IMR-90 (cell line): Measurements from ENCODE around the gene AMBRA1. TPM values are rescaled to one million over a fixed set of nuclear protein-coding genes. Genes with fewer than 3 reads are reported as not detected.
A peak's percentile ranks its signal among the peaks of the same experiment; 100 is the strongest.

Source experiments
- ATAC-seq: fragments of 200-7000 bp; cut with Tn5 transposase; 2 replicates; pipeline ENCODE4 v1.9.1; 2020; ENCODE audit warnings: low read depth, mild to moderate bottlenecking, moderate library complexity
- BruUV-seq: library from RNA; stranded (reverse); fragments of 400-500 nt; replicated peaks from 2 replicates; lab custom pipeline; 2021; lab: Mats Ljungman, UMichigan
- CTCF ChIA-PET: fragments of 300-600 bp; formaldehyde crosslinking; extraction: SDS; loops from one replicate; lab custom pipeline; 2021; ENCODE audit warnings: antibody characterized with exemption; lab: Yijun Ruan, JAX
- POLR2A ChIA-PET: fragments of 300-600 bp; sonication (Branson Sonifier 250); formaldehyde crosslinking; loops from one replicate; lab custom pipeline; 2022; ENCODE audit warnings: antibody characterized with exemption; ENCODE audit not compliant: unreplicated experiment; lab: Charles Lee
- DNase-seq: peaks from one replicate; pipeline ENCODE4 v3.0.0; 2013
- H2AFZ ChIP-seq: replicated peaks from 2 replicates; pipeline ENCODE3; 2013; ENCODE audit warnings: low read length, mild to moderate bottlenecking; ENCODE audit not compliant: poor library complexity
- H2AK5ac ChIP-seq: 2 replicates; pipeline ENCODE4 v1.6.1; 2013; ENCODE audit warnings: low read depth, low read length, inconsistent platforms
- H2AK9ac ChIP-seq: replicated peaks from 2 replicates; pipeline ENCODE3; 2013; ENCODE audit warnings: mild to moderate bottlenecking, low read depth, low read length, moderate library complexity; ENCODE audit not compliant: poor library complexity
- H2BK120ac ChIP-seq: 2 replicates; pipeline ENCODE4 v1.6.1; 2013; ENCODE audit warnings: low read depth, low read length, inconsistent platforms
- H2BK15ac ChIP-seq: 3 replicates; pipeline ENCODE4 v1.6.1; 2013; ENCODE audit warnings: low read depth, low read length, inconsistent platforms
- H2BK20ac ChIP-seq: 2 replicates; pipeline ENCODE4 v1.6.1; 2013; ENCODE audit warnings: low read depth, mild to moderate bottlenecking, inconsistent platforms, low read length, moderate library complexity
- H2BK5ac ChIP-seq: 2 replicates; pipeline ENCODE4 v1.6.1; 2013; ENCODE audit warnings: mild to moderate bottlenecking, low read depth, low read length, inconsistent platforms; ENCODE audit not compliant: poor library complexity, severe bottlenecking
- H3K14ac ChIP-seq: replicated peaks from 2 replicates; pipeline ENCODE4 v1.6.1; 2013; ENCODE audit warnings: low read depth, low read length, inconsistent platforms
- H3K18ac ChIP-seq: 2 replicates; pipeline ENCODE4 v1.6.1; 2013; ENCODE audit warnings: low read depth, low read length, control low read depth
- H3K23ac ChIP-seq: 2 replicates; pipeline ENCODE4 v1.6.1; 2013; ENCODE audit warnings: low read depth, low read length, inconsistent platforms
- H3K27ac ChIP-seq: 2 replicates; pipeline ENCODE4 v1.5.1; 2013; ENCODE audit warnings: mild to moderate bottlenecking, control low read depth, low read length; ENCODE audit not compliant: insufficient read depth
- H3K27me3 ChIP-seq: 2 replicates; pipeline ENCODE4 v1.6.1; 2013; ENCODE audit warnings: low read length; ENCODE audit not compliant: control insufficient read depth, insufficient read depth
- H3K36me3 ChIP-seq: 2 replicates; pipeline ENCODE4 v1.6.1; 2013; ENCODE audit warnings: low read length, mixed read lengths; ENCODE audit not compliant: control insufficient read depth, insufficient read depth
- H3K4ac ChIP-seq: 2 replicates; pipeline ENCODE4 v1.6.1; 2013; ENCODE audit warnings: low read depth, low read length, inconsistent platforms
- H3K4me1 ChIP-seq: 2 replicates; pipeline ENCODE4 v1.6.1; 2013; ENCODE audit warnings: low read length, mixed read lengths; ENCODE audit not compliant: control insufficient read depth, insufficient read depth
- H3K4me2 ChIP-seq: 2 replicates; pipeline ENCODE4 v1.6.1; 2013; ENCODE audit warnings: low read depth, mild to moderate bottlenecking, control low read depth, low read length, moderate library complexity
- H3K4me3 ChIP-seq: 2 replicates; pipeline ENCODE4 v1.5.1; 2013; ENCODE audit warnings: low read depth, mild to moderate bottlenecking, control low read depth, low read length, moderate library complexity; ENCODE audit not compliant: insufficient read depth
- H3K56ac ChIP-seq: 2 replicates; pipeline ENCODE4 v1.6.1; 2013; ENCODE audit warnings: low read length, inconsistent platforms; ENCODE audit not compliant: insufficient read depth; ENCODE audit errors: extremely low read depth
- H3K79me1 ChIP-seq, 2 experiments: 2 replicates each; pipeline ENCODE4 v1.6.1; 2013; ENCODE audit warnings: low read length in 2 of 2, inconsistent platforms in 1 of 2, low read depth in 1 of 2
- H3K9ac ChIP-seq: 2 replicates; pipeline ENCODE4 v1.6.1; 2013; ENCODE audit warnings: low read depth, low read length, control low read depth
- H3K9me1 ChIP-seq: 2 replicates; pipeline ENCODE4 v1.6.1; 2013; ENCODE audit warnings: low read length, inconsistent platforms; ENCODE audit not compliant: insufficient read depth
- H3K9me3 ChIP-seq: 2 replicates; pipeline ENCODE4 v1.6.1; 2013; ENCODE audit warnings: low read length; ENCODE audit not compliant: control insufficient read depth, insufficient read depth
- H4K20me1 ChIP-seq: 2 replicates; pipeline ENCODE4 v1.6.1; 2013; ENCODE audit warnings: low read length, inconsistent platforms; ENCODE audit not compliant: insufficient read depth
- H4K5ac ChIP-seq: 2 replicates; pipeline ENCODE4 v1.6.1; 2013; ENCODE audit warnings: mild to moderate bottlenecking, low read depth, low read length, control low read depth
- H4K8ac ChIP-seq, 2 experiments: 2 replicates each; pipeline ENCODE4 v1.6.1; 2013; ENCODE audit warnings: low read depth in 2 of 2, low read length in 2 of 2, control low read depth in 1 of 2, inconsistent platforms in 1 of 2
- H4K91ac ChIP-seq: 2 replicates; pipeline ENCODE4 v1.6.1; 2013; ENCODE audit warnings: low read depth, low read length, inconsistent platforms; ENCODE audit not compliant: insufficient read depth
- BHLHE40 ChIP-seq: fragments of 150-350 bp; IDR thresholded peaks from 2 replicates; pipeline ENCODE4 v1.6.1; 2016; ENCODE audit warnings: mild to moderate bottlenecking, low read depth, low read length
- CEBPB ChIP-seq: IDR thresholded peaks from 2 replicates; pipeline ENCODE4 v1.6.1; 2012; ENCODE audit warnings: low read depth, low read length, improper control_type of control experiment
- CHD1 ChIP-seq: IDR thresholded peaks from 2 replicates; pipeline ENCODE4 v1.6.1; 2012; ENCODE audit warnings: low read depth, low read length, improper control_type of control experiment
- FOS ChIP-seq: fragments of 150-350 bp; IDR thresholded peaks from 2 replicates; pipeline ENCODE4 v1.6.1; 2016; ENCODE audit warnings: low read depth, low read length
- MAFK ChIP-seq: IDR thresholded peaks from 2 replicates; pipeline ENCODE4 v1.6.1; 2012; ENCODE audit warnings: low read depth, low read length, improper control_type of control experiment
- MAZ ChIP-seq: IDR thresholded peaks from 2 replicates; pipeline ENCODE4 v1.6.1; 2012; ENCODE audit warnings: low read depth, mild to moderate bottlenecking, low read length, improper control_type of control experiment, moderate library complexity, borderline replicate concordance
- MXI1 ChIP-seq: IDR thresholded peaks from 2 replicates; pipeline ENCODE4 v1.6.1; 2012; ENCODE audit warnings: low read depth, mild to moderate bottlenecking, low read length, moderate library complexity, borderline replicate concordance
- POLR2A ChIP-seq: IDR thresholded peaks from 2 replicates; pipeline ENCODE4 v1.6.1; 2012; ENCODE audit warnings: mild to moderate bottlenecking, low read depth, low read length
- RAD21 ChIP-seq: IDR thresholded peaks from 2 replicates; pipeline ENCODE4 v1.6.1; 2012; ENCODE audit warnings: low read length, improper control_type of control experiment
- RCOR1 ChIP-seq: IDR thresholded peaks from 2 replicates; pipeline ENCODE4 v1.6.1; 2012; ENCODE audit warnings: mild to moderate bottlenecking, low read length, improper control_type of control experiment; ENCODE audit not compliant: insufficient replicate concordance
- RFX5 ChIP-seq: IDR thresholded peaks from 2 replicates; pipeline ENCODE4 v1.8.0; 2012; ENCODE audit warnings: low read depth, mild to moderate bottlenecking, low read length, moderate library complexity
- SMC3 ChIP-seq: fragments of 150-350 bp; IDR thresholded peaks from 2 replicates; pipeline ENCODE4 v1.6.1; 2016; ENCODE audit warnings: low read depth, mild to moderate bottlenecking, antibody characterized with exemption, low read length, moderate library complexity
- WGBS, 2 experiments: methylation state at CpG; one replicate each; pipeline versions ENCODE4 v1.1.5 to v1.1.7; 2013; ENCODE audit warnings: missing lambda C conversion rate in 2 of 2; ENCODE audit not compliant: insufficient read length in 1 of 2; ENCODE audit errors: extremely low coverage in 2 of 2; 5-methylcytosine and 5-hydroxymethylcytosine counted together
- dilution Hi-C: fragments of 300-500 bp; cut with HindIII; formaldehyde crosslinking; loops from one replicate; pipeline ENCODE4 v1.14.3; 2018; ENCODE audit warnings: low sequenced_read_pairs; ENCODE audit not compliant: unreplicated experiment
- in situ Hi-C: fragments of 300-500 bp; cut with MboI; formaldehyde crosslinking; loops from 3 replicates; pipeline ENCODE4 v1.14.3; 2019; ENCODE audit warnings: low sequenced_read_pairs, inconsistent platforms, mixed read lengths
- intact Hi-C: fragments of 100-400 bp; cut with micrococcal nuclease; formaldehyde crosslinking; loops from 2 replicates; pipeline ENCODE4 v1.10.0; 2022
- polyA plus RNA-seq, 3 experiments: library from polyadenylated mRNA; depleted of rRNA; stranded (reverse); fragments of >200 nt; gene quantifications; 2 replicates each; pipeline ENCODE4 v1.2.3, GENCODE V29; 2012; ENCODE audit warnings: low replicate concordance in 1 of 3
- total RNA-seq: library from RNA; depleted of rRNA; stranded (reverse); fragments of >200 nt; gene quantifications from 2 replicates; pipeline ENCODE4 v1.2.3, GENCODE V29; 2012
- TF ChIP-seq, protein P1 (sequence below): fragments of 150-350 bp; IDR thresholded peaks from 2 replicates; pipeline ENCODE4 v1.6.1; 2016; ENCODE audit warnings: low read depth, mild to moderate bottlenecking, low read length, moderate library complexity, borderline replicate concordance
- TF ChIP-seq, protein P2 (sequence below): fragments of 150-350 bp; IDR thresholded peaks from 2 replicates; pipeline ENCODE4 v1.6.1; 2017; ENCODE audit warnings: mild to moderate bottlenecking, antibody characterized with exemption, low read length, low read depth
- TF ChIP-seq, protein P3 (sequence below): conservative IDR thresholded peaks from 2 replicates; pipeline ENCODE4 v1.5.1; 2012; ENCODE audit warnings: mild to moderate bottlenecking, low read depth, low read length, improper control_type of control experiment

The AMBRA1 gene
- total and polyA plus RNA-seq, 2 of the 4 experiments (the other 2 are of a cell fraction) = 9.4 to 18.3 TPM

DNA sequence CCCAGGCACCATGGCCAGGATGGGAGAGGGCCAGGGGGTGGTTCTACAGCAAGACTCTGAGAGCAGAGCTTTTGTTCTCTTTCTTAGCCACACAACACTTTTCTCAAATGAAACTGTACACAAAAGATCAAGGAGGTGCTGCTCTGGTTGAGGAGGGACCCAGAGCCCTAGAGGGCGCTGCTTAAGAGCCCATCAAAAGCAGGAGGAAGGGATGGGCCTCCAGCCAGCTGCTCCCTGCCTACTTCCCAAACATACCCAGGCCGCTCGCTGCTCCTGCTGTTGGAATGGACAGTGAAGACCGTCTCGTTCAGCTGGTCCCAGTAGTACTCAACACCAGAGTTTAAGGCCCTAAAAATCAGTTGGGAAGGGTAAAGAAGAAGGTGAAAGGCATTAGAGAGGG, 183.8 kb downstream of the AMBRA1 start:
- Histone ChIP-seq H3K9me1 (peaks cover 10% of the 10 kb centered on the region), H2AK9ac (no peak overlapping the region), H3K4ac (no peak overlapping the region), H3K4me3 (no peak overlapping the region), H3K56ac (no peak overlapping the region), H2BK120ac (no peak overlapping the region), H3K36me3 (peaks cover 30% of the 10 kb centered on the region), H2BK20ac (no peak overlapping the region), H2BK15ac (no peak overlapping the region), H2AFZ (no peak overlapping the region), H3K23ac (no peak overlapping the region), H3K27me3 (no peaks in the 10 kb centered on the region), H4K20me1 (no peaks in the 10 kb centered on the region; the same call in 1 of the 2 replicates), H4K5ac (no peak overlapping the region), H3K4me2 (no peak overlapping the region), H3K79me1 (peaks cover 0 to 8% of the 10 kb centered on the region in 2 experiments; a peak in 3 of 4 replicates), H2AK5ac (no peak overlapping the region), H2BK5ac (no peak overlapping the region), H3K27ac (no peak overlapping the region), H4K91ac (no peak overlapping the region), H3K18ac (no peak overlapping the region), H3K14ac (no peak overlapping the region), H3K4me1 (peaks cover 2% of the 10 kb centered on the region; the same call in 1 of the 2 replicates), H4K8ac (no peak overlapping the region), H3K9me3 (no peaks in the 10 kb centered on the region), H3K9ac (no peak overlapping the region)
- intact Hi-C loops = no loop called here
- in situ Hi-C loops = no loop called here
- DNase-seq = no peak
- ChIA-PET POLR2A (no interaction called here), CTCF (interaction anchor here (2.0 kb wide), 1 partner anchor 17 kb away, joined by 7 read pairs; no protein-coding TSS in a partner anchor)
- no TSS peak for BruUV-seq
- WGBS, 2 experiments = no CpG with 5 or more reads among the region's 5 CpGs
- dilution Hi-C loops = no loop called here
- TF ChIP-seq CEBPB (no peak), RCOR1 (no peak), MXI1 (no peak), FOS (no peak), BHLHE40 (no peak), MAFK (no peak), MAZ (no peak), POLR2A (no peak), RFX5 (no peak), CHD1 (no peak), SMC3 (no peak), RAD21 (peak; percentile 31)
- TF ChIP-seq, protein P1, sequence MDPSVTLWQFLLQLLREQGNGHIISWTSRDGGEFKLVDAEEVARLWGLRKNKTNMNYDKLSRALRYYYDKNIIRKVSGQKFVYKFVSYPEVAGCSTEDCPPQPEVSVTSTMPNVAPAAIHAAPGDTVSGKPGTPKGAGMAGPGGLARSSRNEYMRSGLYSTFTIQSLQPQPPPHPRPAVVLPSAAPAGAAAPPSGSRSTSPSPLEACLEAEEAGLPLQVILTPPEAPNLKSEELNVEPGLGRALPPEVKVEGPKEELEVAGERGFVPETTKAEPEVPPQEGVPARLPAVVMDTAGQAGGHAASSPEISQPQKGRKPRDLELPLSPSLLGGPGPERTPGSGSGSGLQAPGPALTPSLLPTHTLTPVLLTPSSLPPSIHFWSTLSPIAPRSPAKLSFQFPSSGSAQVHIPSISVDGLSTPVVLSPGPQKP = no peak
- TF ChIP-seq, protein P2, sequence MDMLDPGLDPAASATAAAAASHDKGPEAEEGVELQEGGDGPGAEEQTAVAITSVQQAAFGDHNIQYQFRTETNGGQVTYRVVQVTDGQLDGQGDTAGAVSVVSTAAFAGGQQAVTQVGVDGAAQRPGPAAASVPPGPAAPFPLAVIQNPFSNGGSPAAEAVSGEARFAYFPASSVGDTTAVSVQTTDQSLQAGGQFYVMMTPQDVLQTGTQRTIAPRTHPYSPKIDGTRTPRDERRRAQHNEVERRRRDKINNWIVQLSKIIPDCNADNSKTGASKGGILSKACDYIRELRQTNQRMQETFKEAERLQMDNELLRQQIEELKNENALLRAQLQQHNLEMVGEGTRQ = no peak
- TF ChIP-seq, protein P3, sequence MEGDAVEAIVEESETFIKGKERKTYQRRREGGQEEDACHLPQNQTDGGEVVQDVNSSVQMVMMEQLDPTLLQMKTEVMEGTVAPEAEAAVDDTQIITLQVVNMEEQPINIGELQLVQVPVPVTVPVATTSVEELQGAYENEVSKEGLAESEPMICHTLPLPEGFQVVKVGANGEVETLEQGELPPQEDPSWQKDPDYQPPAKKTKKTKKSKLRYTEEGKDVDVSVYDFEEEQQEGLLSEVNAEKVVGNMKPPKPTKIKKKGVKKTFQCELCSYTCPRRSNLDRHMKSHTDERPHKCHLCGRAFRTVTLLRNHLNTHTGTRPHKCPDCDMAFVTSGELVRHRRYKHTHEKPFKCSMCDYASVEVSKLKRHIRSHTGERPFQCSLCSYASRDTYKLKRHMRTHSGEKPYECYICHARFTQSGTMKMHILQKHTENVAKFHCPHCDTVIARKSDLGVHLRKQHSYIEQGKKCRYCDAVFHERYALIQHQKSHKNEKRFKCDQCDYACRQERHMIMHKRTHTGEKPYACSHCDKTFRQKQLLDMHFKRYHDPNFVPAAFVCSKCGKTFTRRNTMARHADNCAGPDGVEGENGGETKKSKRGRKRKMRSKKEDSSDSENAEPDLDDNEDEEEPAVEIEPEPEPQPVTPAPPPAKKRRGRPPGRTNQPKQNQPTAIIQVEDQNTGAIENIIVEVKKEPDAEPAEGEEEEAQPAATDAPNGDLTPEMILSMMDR = peak; percentile 17; the same call in 1 of the 2 replicates
- peak; percentile 42; the same call in 1 of the 2 replicates for ATAC-seq
